ENCODE measurements around the gene SNX15. TPM values are rescaled to one million over a fixed set of nuclear protein-coding genes. Genes with fewer than 3 reads are reported as not detected.
"Not testable (repeated sequence)": the region's sequence is repeated elsewhere in the genome, so short reads cannot be mapped to it uniquely, and the experiment has no call there.

SNX15 gene
- total RNA-seq (2014; rRNA removed) = 15.2 and 16.0 TPM in 2 replicates
- polyA plus RNA-seq (2012) = 23.0 TPM

- peak; percentile 95 for DNase-seq (ENCODE audit: low read depth)
These were observed at the start of gene SNX15 for GRCh38 chr11:65027213-65028067. Gene SNX15 (plus strand): TSS chr11:65027439. CDS start chr11:65027538, 99 bp downstream.

GRCh38 chr11:64983339-64983738 lies 43.9 kb upstream of the SNX15 start:
- DNase-seq (ENCODE audit: low read depth) = not testable (repeated sequence)

- no peak for DNase-seq (ENCODE audit: low read depth)
These were observed 39.0 kb upstream of the SNX15 start for GRCh38 chr11:64987998-64988854.

GRCh38 chr11:64989416-64989815 lies 37.8 kb upstream of the SNX15 start:
- no peak for DNase-seq (ENCODE audit: low read depth)

GRCh38 chr11:64990222-64990923 lies 36.9 kb upstream of the SNX15 start:
- no peak for DNase-seq (ENCODE audit: low read depth)

- DNase-seq (ENCODE audit: low read depth) = no peak
These were observed 32.9 kb upstream of the SNX15 start for GRCh38 chr11:64994318-64994717.

GRCh38 chr11:64996327-64996709 lies 30.9 kb upstream of the SNX15 start:
- no peak for DNase-seq (ENCODE audit: low read depth)

GRCh38 chr11:64996710-64997380 lies 30.4 kb upstream of the SNX15 start, which contains the start of gene BATF2:
Gene BATF2 (minus strand): TSS chr11:64996971. CDS start chr11:64996914, 57 bp downstream.
- peak; percentile 83 for DNase-seq (ENCODE audit: low read depth)

- no peak for DNase-seq (ENCODE audit: low read depth)
These were observed 29.1 kb upstream of the SNX15 start for GRCh38 chr11:64998141-64998540.

GRCh38 chr11:64998690-64999431 lies 28.4 kb upstream of the SNX15 start:
- no peak for DNase-seq (ENCODE audit: low read depth)

GRCh38 chr11:64999478-64999877 lies 27.8 kb upstream of the SNX15 start:
- DNase-seq (ENCODE audit: low read depth) = no peak

- no peak for DNase-seq (ENCODE audit: low read depth)
These were observed 24.5 kb upstream of the SNX15 start for GRCh38 chr11:65002706-65003105.

- peak; percentile 22 for DNase-seq (ENCODE audit: low read depth)
These were observed 24.0 kb upstream of the SNX15 start for GRCh38 chr11:65003282-65003681.

GRCh38 chr11:65003968-65004367 lies 23.3 kb upstream of the SNX15 start:
- DNase-seq (ENCODE audit: low read depth) = not testable (repeated sequence)

GRCh38 chr11:65008016-65008415 lies 19.2 kb upstream of the SNX15 start:
- DNase-seq (ENCODE audit: low read depth) = peak; percentile 9

GRCh38 chr11:65008873-65009272 lies 18.4 kb upstream of the SNX15 start:
- no peak for DNase-seq (ENCODE audit: low read depth)

- DNase-seq (ENCODE audit: low read depth) = peak; percentile 83
These were observed 13.9 kb upstream of the SNX15 start for GRCh38 chr11:65013130-65013887.

GRCh38 chr11:65013888-65014725 lies 13.1 kb upstream of the SNX15 start, which contains the start of gene ARL2:
Gene ARL2 (plus strand): TSS chr11:65014160. CDS start chr11:65014208, 48 bp downstream.
- peak; percentile 88 for DNase-seq (ENCODE audit: low read depth)
